Measurements from ENCODE around the gene HTR6. TPM values are rescaled to one million over a fixed set of nuclear protein-coding genes. Genes with fewer than 3 reads are reported as not detected.

The HTR6 gene
- total RNA-seq, 1 experiment from 2014 or later = 0.37 TPM

- no peak overlapping the region for H4K91ac ChIP-seq (ENCODE audit: insufficient read length, low read depth, low read length)
- no peak for DNase-seq
- H3K9ac ChIP-seq (ENCODE audit: extremely low read depth, insufficient read length, low read length) = no peak overlapping the region
- TF ChIP-seq, protein P1, sequence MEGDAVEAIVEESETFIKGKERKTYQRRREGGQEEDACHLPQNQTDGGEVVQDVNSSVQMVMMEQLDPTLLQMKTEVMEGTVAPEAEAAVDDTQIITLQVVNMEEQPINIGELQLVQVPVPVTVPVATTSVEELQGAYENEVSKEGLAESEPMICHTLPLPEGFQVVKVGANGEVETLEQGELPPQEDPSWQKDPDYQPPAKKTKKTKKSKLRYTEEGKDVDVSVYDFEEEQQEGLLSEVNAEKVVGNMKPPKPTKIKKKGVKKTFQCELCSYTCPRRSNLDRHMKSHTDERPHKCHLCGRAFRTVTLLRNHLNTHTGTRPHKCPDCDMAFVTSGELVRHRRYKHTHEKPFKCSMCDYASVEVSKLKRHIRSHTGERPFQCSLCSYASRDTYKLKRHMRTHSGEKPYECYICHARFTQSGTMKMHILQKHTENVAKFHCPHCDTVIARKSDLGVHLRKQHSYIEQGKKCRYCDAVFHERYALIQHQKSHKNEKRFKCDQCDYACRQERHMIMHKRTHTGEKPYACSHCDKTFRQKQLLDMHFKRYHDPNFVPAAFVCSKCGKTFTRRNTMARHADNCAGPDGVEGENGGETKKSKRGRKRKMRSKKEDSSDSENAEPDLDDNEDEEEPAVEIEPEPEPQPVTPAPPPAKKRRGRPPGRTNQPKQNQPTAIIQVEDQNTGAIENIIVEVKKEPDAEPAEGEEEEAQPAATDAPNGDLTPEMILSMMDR (conservative IDR thresholded peaks at IDR 0.05) = no peak
- peak overlapping the region; percentile 1 for H3K18ac ChIP-seq (ENCODE audit: insufficient read length, low read depth, low read length)
- Mint-ChIP-seq H3K9me3 (no peaks in the 10 kb centered on the region), H3K36me3 (ENCODE audit: insufficient read depth in 1 of 3, low read depth in 3 of 3) (no peaks in the 10 kb centered on the region), H3K4me3 (0 out of 5 replicates have a peak overlapping the region, but pooled peaks of 1 of the 2 experiments have one; percentile 65), H3K4me1 (peaks cover 13 to 31% of the 10 kb centered on the region in 2 experiments), H3K27me3 (ENCODE audit: low read depth) (no peaks in the 10 kb centered on the region), H3K27ac (peak overlapping the region; percentile 97 to 98 (median 98))
- H2BK15ac ChIP-seq (ENCODE audit: low read depth, low read length) = no peak overlapping the region
- no peak overlapping the region for H2BK20ac ChIP-seq (ENCODE audit: low read depth, low read length, poor library complexity, severe bottlenecking)
- peaks cover 2% of the 10 kb centered on the region; the same call in 1 of the 2 replicates for H3K27me3 ChIP-seq (ENCODE audit: insufficient read depth, low read length)
- H3T11ph ChIP-seq (ENCODE audit: low read length) = peak overlapping the region; percentile 24
- H3K4me1 ChIP-seq (ENCODE audit: insufficient read depth, low read length) = no peaks in the 10 kb centered on the region
- no peak overlapping the region for H3K23ac ChIP-seq (ENCODE audit: insufficient read length, low read depth, low read length)
- H2BK12ac ChIP-seq (ENCODE audit: insufficient read length, low read depth, low read length) = no peak overlapping the region
- no peak overlapping the region for H4K8ac ChIP-seq (replicated peaks; ENCODE audit: insufficient read length, low read depth, low read length)
- WGBS (ENCODE audit: extremely low coverage, insufficient read length, low lambda C conversion rate) = no CpG with 5 or more reads among the region's 5 CpGs
- H3K4me2 ChIP-seq (ENCODE audit: insufficient read depth, insufficient read length, low read length) = no peak overlapping the region
- H3K79me2 ChIP-seq (ENCODE audit: insufficient read depth, low read length) = no peaks in the 10 kb centered on the region
- no peak overlapping the region for H3K14ac ChIP-seq (ENCODE audit: insufficient read depth, low read length)
- H2BK5ac ChIP-seq (ENCODE audit: insufficient read length, low read length) = no peak overlapping the region
- H3K56ac ChIP-seq (ENCODE audit: insufficient read length, low read depth, low read length) = no peak overlapping the region
- no peak overlapping the region for H4K5ac ChIP-seq (ENCODE audit: insufficient read length, low read depth, low read length)
- H2AFZ ChIP-seq (ENCODE audit: low read length) = no peak overlapping the region
- no peak overlapping the region for H2BK120ac ChIP-seq (ENCODE audit: low read depth, low read length, poor library complexity, severe bottlenecking)
- no peaks in the 10 kb centered on the region for H3K23me2 ChIP-seq (ENCODE audit: insufficient read length, low read depth, low read length, poor library complexity, severe bottlenecking)
- no peaks in the 10 kb centered on the region for H3K79me1 ChIP-seq (ENCODE audit: insufficient read depth, low read depth, low read length, poor library complexity, severe bottlenecking)
- no peaks in the 10 kb centered on the region for H4K20me1 ChIP-seq (ENCODE audit: control insufficient read depth, insufficient read depth, insufficient read length)
- H2AK5ac ChIP-seq (ENCODE audit: insufficient read length, low read length) = no peak overlapping the region
- peak overlapping the region; percentile 16 for H3K27ac ChIP-seq (ENCODE audit: insufficient read length, low read depth, low read length)
- no peak overlapping the region; the same call in none of the 2 replicates for H3K4ac ChIP-seq (ENCODE audit: low read depth, low read length)
- no peaks in the 10 kb centered on the region for H3K9me3 ChIP-seq (ENCODE audit: control insufficient read depth, low read depth, low read length)
These were observed 10.3 kb upstream of the HTR6 start for GRCh38 chr1:19654386-19654785.
